C4-2B (cell line): Measurements from ENCODE around the gene KDELR3.

Experiments used
- H3K27ac ChIP-seq: fragments of 450-650 bp; 2 replicates; pipeline ENCODE4 v1.5.1; 2017
- CTCF ChIP-seq: fragments of 450-650 bp; conservative IDR thresholded peaks from 2 replicates; pipeline ENCODE4 v1.5.1; 2017; ENCODE audit warnings: mild to moderate bottlenecking
- ZFX ChIP-seq: fragments of 450-650 bp; IDR thresholded peaks from 2 replicates; pipeline ENCODE4 v1.6.1; 2017

The KDELR3 gene

DNA sequence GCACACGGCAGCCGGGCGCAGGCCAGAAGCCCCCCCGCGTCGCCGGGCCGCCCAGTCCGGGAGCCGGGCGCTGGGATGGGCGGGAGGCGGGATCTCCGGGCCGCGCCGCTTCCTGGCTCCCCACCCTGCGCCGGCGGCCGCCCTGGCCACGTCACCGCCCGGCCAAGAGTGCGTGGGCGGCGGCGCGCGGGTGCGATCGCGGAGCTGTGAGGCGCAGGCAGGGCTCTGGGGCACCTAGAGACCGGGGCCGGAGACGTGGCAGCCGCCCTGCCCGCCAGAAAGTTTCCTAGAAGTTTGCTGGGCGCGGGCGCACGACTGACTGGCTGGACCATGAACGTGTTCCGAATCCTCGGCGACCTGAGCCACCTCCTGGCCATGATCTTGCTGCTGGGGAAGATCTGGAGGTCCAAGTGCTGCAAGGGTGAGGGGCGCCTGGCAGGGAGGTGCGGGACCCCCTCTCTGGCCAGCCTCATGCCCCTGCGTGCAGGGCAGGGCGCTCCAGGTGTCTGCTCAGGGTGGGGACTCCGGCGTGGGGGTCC, at the start of gene KDELR3:
KDELR3 (plus strand) TSS at position 193 of the 539 bp plus-strand sequence; CDS start at position 331, 138 bp downstream.
- peak within 1 kb of the TSS; percentile 39 for H3K27ac ChIP-seq

GRCh38 chr22:38418589-38418988, 49.3 kb upstream of the KDELR3 start:
- no peak overlapping the region for H3K27ac ChIP-seq
- TF ChIP-seq ZFX (no peak), CTCF (no peak)

More for the DNA sequence above, at the start of gene KDELR3:
- no peak for TF ChIP-seq ZFX
- TF ChIP-seq CTCF: no peak

GRCh38 chr22:38419121-38419857, 48.6 kb upstream of the KDELR3 start:
- TF ChIP-seq ZFX (no peak), CTCF (no peak)
- H3K27ac ChIP-seq: no peak overlapping the region

- no peak overlapping the region for H3K27ac ChIP-seq
- TF ChIP-seq ZFX (no peak), CTCF (no peak)
Observed at GRCh38 chr22:38419858-38420160, 48.1 kb upstream of the KDELR3 start.

GRCh38 chr22:38420734-38421133, 47.2 kb upstream of the KDELR3 start:
- TF ChIP-seq ZFX (no peak), CTCF (no peak)
- no peak overlapping the region for H3K27ac ChIP-seq

- no peak overlapping the region for H3K27ac ChIP-seq
Observed at GRCh38 chr22:38422611-38423511, 45.0 kb upstream of the KDELR3 start.

More at GRCh38 chr22:38422611-38423511, 45.0 kb upstream of the KDELR3 start:
- TF ChIP-seq CTCF (no peak), ZFX (no peak)
